Stomach (tissue), 4 donors: ENCODE results near the gene MCL1.

ENCODE experiments used
- POLR2AphosphoS5 ChIP-seq, 3 donors: sonication (generic); formaldehyde crosslinking; IDR thresholded peaks; one replicate each; pipeline ENCODE4 v1.6.1; 2016; ENCODE audit warnings: antibody characterized with exemption in 3 of 3
- TF ChIP-seq, protein P1 (sequence below), 7 experiments: fragments of 450-650 bp in 4 of 7; fragments of 200-600 bp in 3 of 7; sonication (generic) in 3 of 7; IDR thresholded peaks; one replicate each; pipeline ENCODE4 v1.5.1; 2016 to 2019; ENCODE audit warnings: antibody characterized with exemption in 7 of 7, control low read depth in 2 of 7, mild to moderate bottlenecking in 1 of 7

DNA sequence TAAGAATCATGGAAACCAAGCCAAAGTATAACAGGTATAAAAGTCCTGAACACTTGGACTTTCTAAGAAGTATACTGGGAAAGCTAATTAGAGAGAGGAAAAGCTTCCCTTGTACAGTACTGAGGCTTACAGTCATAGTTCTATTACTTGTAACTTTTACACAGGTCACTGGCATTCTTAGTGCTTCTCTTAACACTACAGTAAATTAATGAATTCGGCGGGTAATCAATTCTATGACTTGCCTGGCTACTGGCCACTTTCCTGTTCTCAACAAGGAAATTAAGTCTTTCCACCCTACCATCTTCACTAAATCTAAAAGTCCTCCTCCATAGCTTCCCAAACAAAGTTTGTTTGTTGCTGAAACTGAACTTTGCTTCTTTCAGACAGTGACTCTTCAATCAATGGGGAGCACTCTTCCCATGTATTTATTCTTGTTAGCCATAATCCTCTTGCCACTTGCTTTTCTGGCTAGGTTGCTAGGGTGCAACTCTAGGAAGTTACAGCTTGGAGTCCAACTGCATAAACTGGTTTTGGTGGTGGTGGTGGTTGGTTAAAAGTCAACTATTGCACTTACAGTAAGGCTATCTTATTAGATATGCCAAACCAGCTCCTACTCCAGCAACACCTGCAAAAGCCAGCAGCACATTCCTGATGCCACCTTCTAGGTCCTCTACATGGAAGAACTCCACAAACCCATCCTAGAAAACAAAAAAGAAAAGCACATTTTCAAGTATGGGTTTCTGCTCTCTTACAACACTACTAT is 2.4 kb downstream of the MCL1 start:
- TF ChIP-seq POLR2AphosphoS5 (IDR thresholded peaks at IDR 0.05) = peak in 1 of 3 donors; percentile 12
- TF ChIP-seq, protein P1, sequence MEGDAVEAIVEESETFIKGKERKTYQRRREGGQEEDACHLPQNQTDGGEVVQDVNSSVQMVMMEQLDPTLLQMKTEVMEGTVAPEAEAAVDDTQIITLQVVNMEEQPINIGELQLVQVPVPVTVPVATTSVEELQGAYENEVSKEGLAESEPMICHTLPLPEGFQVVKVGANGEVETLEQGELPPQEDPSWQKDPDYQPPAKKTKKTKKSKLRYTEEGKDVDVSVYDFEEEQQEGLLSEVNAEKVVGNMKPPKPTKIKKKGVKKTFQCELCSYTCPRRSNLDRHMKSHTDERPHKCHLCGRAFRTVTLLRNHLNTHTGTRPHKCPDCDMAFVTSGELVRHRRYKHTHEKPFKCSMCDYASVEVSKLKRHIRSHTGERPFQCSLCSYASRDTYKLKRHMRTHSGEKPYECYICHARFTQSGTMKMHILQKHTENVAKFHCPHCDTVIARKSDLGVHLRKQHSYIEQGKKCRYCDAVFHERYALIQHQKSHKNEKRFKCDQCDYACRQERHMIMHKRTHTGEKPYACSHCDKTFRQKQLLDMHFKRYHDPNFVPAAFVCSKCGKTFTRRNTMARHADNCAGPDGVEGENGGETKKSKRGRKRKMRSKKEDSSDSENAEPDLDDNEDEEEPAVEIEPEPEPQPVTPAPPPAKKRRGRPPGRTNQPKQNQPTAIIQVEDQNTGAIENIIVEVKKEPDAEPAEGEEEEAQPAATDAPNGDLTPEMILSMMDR (IDR thresholded peaks at IDR 0.05) = no peak
